Stimulated activated CD8-positive, alpha-beta memory T cell treated with anti-CD3 and anti-CD28 coated beads, Interleukin-7, amount 100 ng/mL, for 24 hours (primary cell): ENCODE results near the gene NUP37.

ENCODE experiments used
- DNase-seq: peaks from one replicate; pipeline ENCODE4 v3.0.0-alpha.2; 2020; ENCODE audit warnings: low read depth

The NUP37 gene

DNA sequence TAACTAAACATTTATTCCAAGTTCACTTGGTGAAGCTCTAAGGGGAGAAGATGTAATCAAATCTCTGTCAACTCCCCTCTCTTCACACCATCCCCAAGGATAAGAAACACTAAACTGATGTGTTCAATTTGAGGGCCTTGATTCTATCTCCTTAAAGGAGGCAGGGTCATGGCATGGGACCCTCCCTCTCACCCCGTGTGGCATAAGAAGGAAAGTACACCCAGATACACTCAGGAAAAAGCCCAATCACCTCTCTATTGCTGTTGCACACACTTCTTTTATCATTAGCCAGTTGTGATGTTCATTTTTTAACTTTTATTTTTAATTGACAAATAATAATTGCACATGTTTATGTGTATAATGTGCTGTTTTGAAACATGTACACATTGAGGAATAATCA lies 93.2 kb downstream of the NUP37 start:
- no peak for DNase-seq

DNA sequence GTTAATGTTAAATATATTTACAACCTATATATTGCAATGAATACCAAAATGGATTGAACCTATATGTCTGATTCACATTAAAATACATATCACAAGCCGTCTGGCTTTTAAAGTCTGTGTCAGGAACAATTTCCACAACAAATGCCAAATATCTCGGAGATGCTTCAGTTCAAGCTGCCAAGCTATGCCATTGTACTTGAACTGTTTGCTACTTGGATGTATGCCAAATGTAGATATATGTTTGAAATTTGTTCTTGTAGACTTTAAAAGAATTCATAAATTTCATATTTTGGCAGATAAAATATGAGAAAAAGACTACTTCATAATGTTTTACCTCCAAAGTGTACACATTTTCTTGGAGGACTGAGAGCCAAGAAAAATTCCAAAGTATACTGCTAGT lies 95.1 kb downstream of the NUP37 start:
- no peak for DNase-seq

DNA sequence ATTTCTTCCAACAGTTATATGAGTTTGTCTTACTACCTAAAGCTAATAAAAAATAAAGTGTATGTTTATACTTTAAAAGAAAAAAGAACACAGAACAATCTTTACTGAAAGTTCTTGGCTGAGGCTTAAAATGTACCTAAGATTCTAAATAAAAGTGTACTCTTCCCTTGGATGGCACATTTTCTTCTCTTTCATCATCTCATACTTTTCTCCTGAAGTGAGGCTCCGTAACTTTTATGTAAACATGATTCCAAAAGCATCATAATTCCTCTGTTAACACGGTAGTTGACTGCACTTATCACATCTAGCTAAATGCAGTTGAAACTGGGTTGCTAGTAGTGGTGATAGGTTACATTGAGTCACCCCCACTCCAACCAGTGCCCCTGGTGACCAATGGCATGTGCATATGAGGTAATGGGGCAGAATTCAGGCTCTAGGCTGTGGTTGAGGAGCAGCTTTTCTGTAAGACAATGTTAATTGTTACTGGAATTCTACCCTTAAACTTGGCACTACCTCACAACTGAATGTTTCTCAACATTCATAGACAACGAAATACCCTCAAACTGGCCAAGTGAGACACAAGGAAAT lies 96.5 kb downstream of the NUP37 start:
- no peak for DNase-seq
